H9 (cell line): ENCODE measurements around the gene PHF12. TPM values are rescaled to one million over a fixed set of nuclear protein-coding genes. Genes with fewer than 3 reads are reported as not detected.

Experiments used
- DNase-seq: peaks from one replicate; pipeline ENCODE4 v3.0.0-alpha.2; 2017
- H2AFZ ChIP-seq: one replicate; pipeline ENCODE4 v1.6.1; 2013; ENCODE audit warnings: mild to moderate bottlenecking, low read length, control low read depth, moderate library complexity
- H2AK5ac ChIP-seq: 2 replicates; pipeline ENCODE4 v1.6.1; 2013; ENCODE audit warnings: low read length, control low read depth, mixed read lengths; ENCODE audit not compliant: insufficient read length
- H2BK120ac ChIP-seq: one replicate; pipeline ENCODE4 v1.6.1; 2013; ENCODE audit warnings: low read depth, mild to moderate bottlenecking, low read length, control low read depth, inconsistent platforms; ENCODE audit not compliant: poor library complexity, severe bottlenecking
- H2BK12ac ChIP-seq: 2 replicates; pipeline ENCODE4 v1.6.1; 2013; ENCODE audit warnings: low read length, control low read depth, mixed read lengths, low read depth; ENCODE audit not compliant: insufficient read length
- H2BK15ac ChIP-seq: 2 replicates; pipeline ENCODE4 v1.6.1; 2013; ENCODE audit warnings: low read depth, low read length, control low read depth
- H2BK20ac ChIP-seq: one replicate; pipeline ENCODE4 v1.6.1; 2013; ENCODE audit warnings: low read depth, mild to moderate bottlenecking, low read length, control low read depth, inconsistent platforms; ENCODE audit not compliant: poor library complexity, severe bottlenecking
- H2BK5ac ChIP-seq: 2 replicates; pipeline ENCODE4 v1.6.1; 2013; ENCODE audit warnings: low read length, control low read depth, mixed read lengths; ENCODE audit not compliant: insufficient read length
- H3K14ac ChIP-seq: 2 replicates; pipeline ENCODE4 v1.6.1; 2013; ENCODE audit warnings: low read length, control low read depth; ENCODE audit not compliant: insufficient read depth
- H3K18ac ChIP-seq: 2 replicates; pipeline ENCODE4 v1.6.1; 2013; ENCODE audit warnings: low read depth, mild to moderate bottlenecking, mixed read lengths, low read length, control low read depth; ENCODE audit not compliant: insufficient read length
- H3K23ac ChIP-seq: 2 replicates; pipeline ENCODE4 v1.6.1; 2013; ENCODE audit warnings: low read length, control low read depth, mixed read lengths, low read depth; ENCODE audit not compliant: insufficient read length
- H3K23me2 ChIP-seq: 2 replicates; pipeline ENCODE4 v1.6.1; 2013; ENCODE audit warnings: low read depth, mild to moderate bottlenecking, mixed read lengths, low read length, control low read depth; ENCODE audit not compliant: insufficient read length, poor library complexity, severe bottlenecking
- H3K27ac ChIP-seq: 2 replicates; pipeline ENCODE4 v1.5.1; 2013; ENCODE audit warnings: low read length, control low read depth, mixed read lengths, low read depth; ENCODE audit not compliant: insufficient read length
- H3K27me3 ChIP-seq: 2 replicates; pipeline ENCODE4 v1.6.1; 2013; ENCODE audit warnings: low read length, control low read depth, inconsistent platforms; ENCODE audit not compliant: insufficient read depth
- H3K4ac ChIP-seq: 2 replicates; pipeline ENCODE4 v1.6.1; 2013; ENCODE audit warnings: low read depth, mild to moderate bottlenecking, control low read depth, inconsistent platforms, low read length, moderate library complexity
- H3K4me1 ChIP-seq: 2 replicates; pipeline ENCODE4 v1.6.1; 2013; ENCODE audit warnings: low read length, control low read depth, inconsistent platforms; ENCODE audit not compliant: insufficient read depth
- H3K4me2 ChIP-seq: 2 replicates; pipeline ENCODE4 v1.6.1; 2013; ENCODE audit warnings: low read length, control low read depth, mixed read lengths; ENCODE audit not compliant: insufficient read length, insufficient read depth
- H3K56ac ChIP-seq: 2 replicates; pipeline ENCODE4 v1.6.1; 2013; ENCODE audit warnings: low read depth, mild to moderate bottlenecking, mixed read lengths, low read length, control low read depth; ENCODE audit not compliant: insufficient read length
- H3K79me1 ChIP-seq: 2 replicates; pipeline ENCODE4 v1.6.1; 2013; ENCODE audit warnings: low read depth, mild to moderate bottlenecking, moderate library complexity, low read length, control low read depth, inconsistent platforms; ENCODE audit not compliant: insufficient read depth, poor library complexity, severe bottlenecking
- H3K79me2 ChIP-seq: 2 replicates; pipeline ENCODE4 v1.6.1; 2013; ENCODE audit warnings: low read length, control low read depth, inconsistent platforms; ENCODE audit not compliant: insufficient read depth
- H3K9ac ChIP-seq: 2 replicates; pipeline ENCODE4 v1.6.1; 2013; ENCODE audit warnings: low read length, control low read depth, mixed read lengths; ENCODE audit not compliant: insufficient read length; ENCODE audit errors: extremely low read depth
- H3K9me3 ChIP-seq: one replicate; pipeline ENCODE4 v1.6.1; 2013; ENCODE audit warnings: low read depth, low read length, inconsistent platforms; ENCODE audit not compliant: control insufficient read depth
- H3T11ph ChIP-seq: one replicate; pipeline ENCODE4 v1.6.1; 2013; ENCODE audit warnings: mild to moderate bottlenecking, low read length, control low read depth, inconsistent platforms
- H4K20me1 ChIP-seq: one replicate; pipeline ENCODE4 v1.6.1; 2013; ENCODE audit not compliant: control insufficient read depth, insufficient read length, insufficient read depth
- H4K5ac ChIP-seq: 2 replicates; pipeline ENCODE4 v1.6.1; 2013; ENCODE audit warnings: low read depth, mild to moderate bottlenecking, mixed read lengths, low read length, control low read depth; ENCODE audit not compliant: insufficient read length
- H4K8ac ChIP-seq: replicated peaks from 2 replicates; pipeline ENCODE4 v1.6.1; 2013; ENCODE audit warnings: low read length, control low read depth, mixed read lengths, low read depth; ENCODE audit not compliant: insufficient read length
- H4K91ac ChIP-seq: 2 replicates; pipeline ENCODE4 v1.6.1; 2013; ENCODE audit warnings: low read depth, mild to moderate bottlenecking, moderate library complexity, mixed read lengths, low read length, control low read depth; ENCODE audit not compliant: insufficient read length
- H3K27ac Mint-ChIP-seq, 3 experiments: 2 replicates in 2 of 3; 3 replicates in 1 of 3; pipeline ENCODE4 v1.8.0; 2020 to 2021; ENCODE audit warnings: mixed read lengths in 3 of 3, mild to moderate bottlenecking in 1 of 3, moderate library complexity in 1 of 3
- H3K27me3 Mint-ChIP-seq: 2 replicates; pipeline ENCODE4 v1.8.0; 2021; ENCODE audit warnings: low read depth, mild to moderate bottlenecking, moderate library complexity, mixed read lengths
- H3K36me3 Mint-ChIP-seq, 3 experiments: 2 replicates in 2 of 3; 3 replicates in 1 of 3; pipeline ENCODE4 v1.8.0; 2020 to 2021; ENCODE audit warnings: low read depth in 3 of 3, mixed read lengths in 3 of 3; ENCODE audit not compliant: insufficient read depth in 1 of 3
- H3K4me1 Mint-ChIP-seq, 2 experiments: 2 replicates each; pipeline ENCODE4 v1.8.0; 2020; ENCODE audit warnings: mixed read lengths in 2 of 2
- H3K4me3 Mint-ChIP-seq, 2 experiments: 2 replicates in 1 of 2; 3 replicates in 1 of 2; pipeline ENCODE4 v1.8.0; 2020 to 2021; ENCODE audit warnings: mild to moderate bottlenecking in 2 of 2, mixed read lengths in 2 of 2, moderate library complexity in 1 of 2
- H3K9me3 Mint-ChIP-seq, 2 experiments: 2 replicates in 1 of 2; 3 replicates in 1 of 2; pipeline ENCODE4 v1.8.0; 2020; ENCODE audit warnings: mild to moderate bottlenecking in 2 of 2, mixed read lengths in 2 of 2, moderate library complexity in 1 of 2
- WGBS: extraction: QIAGEN DNeasy Blood & Tissue Kit; methylation state at CpG from one replicate; pipeline ENCODE4 v1.1.7; 2013; ENCODE audit warnings: missing lambda C conversion rate, low lambda C conversion rate, mixed read lengths; ENCODE audit not compliant: insufficient read length; ENCODE audit errors: extremely low coverage; 5-methylcytosine and 5-hydroxymethylcytosine counted together
- total RNA-seq: library from RNA; stranded (reverse); gene quantifications from 2 replicates; pipeline ENCODE4 v1.2.1, GENCODE V29; 2021
- TF ChIP-seq, protein P1 (sequence below): fragments of 200-600 bp; sonication (generic); conservative IDR thresholded peaks from 3 replicates; pipeline ENCODE4 v1.8.0; 2021; ENCODE audit warnings: antibody characterized with exemption, mild to moderate bottlenecking

Gene PHF12
- total RNA-seq, 1 experiment from 2014 or later: 62.1 TPM

GRCh38 chr17:28867276-28867675 lies 84.0 kb downstream of the PHF12 start:
- no peaks in the 10 kb centered on the region for H3K79me1 ChIP-seq
- WGBS: no CpG with 5 or more reads among the region's 7 CpGs
- H3K23ac ChIP-seq: no peak overlapping the region
- H3K79me2 ChIP-seq: no peaks in the 10 kb centered on the region
- no peak overlapping the region for H3T11ph ChIP-seq
- H3K9me3 ChIP-seq: no peaks in the 10 kb centered on the region
- no peak overlapping the region for H4K5ac ChIP-seq
- H3K23me2 ChIP-seq: no peaks in the 10 kb centered on the region
- no peak overlapping the region for H2BK20ac ChIP-seq
- no peak overlapping the region for H3K14ac ChIP-seq
- no peak overlapping the region for H3K9ac ChIP-seq
- no peak overlapping the region for H2BK120ac ChIP-seq
- H3K27me3 ChIP-seq: no peaks in the 10 kb centered on the region
- H3K18ac ChIP-seq: no peak overlapping the region
- H3K4ac ChIP-seq: no peak overlapping the region
- no peak for DNase-seq
- no peak overlapping the region for H2BK15ac ChIP-seq
- no peak overlapping the region for H2AK5ac ChIP-seq
- no peak overlapping the region for H2BK5ac ChIP-seq
- H3K36me3 Mint-ChIP-seq: peaks cover 0 to 3% (median 0%) of the 10 kb centered on the region in 3 experiments; a peak in 1 of 7 replicates
- TF ChIP-seq, protein P1, sequence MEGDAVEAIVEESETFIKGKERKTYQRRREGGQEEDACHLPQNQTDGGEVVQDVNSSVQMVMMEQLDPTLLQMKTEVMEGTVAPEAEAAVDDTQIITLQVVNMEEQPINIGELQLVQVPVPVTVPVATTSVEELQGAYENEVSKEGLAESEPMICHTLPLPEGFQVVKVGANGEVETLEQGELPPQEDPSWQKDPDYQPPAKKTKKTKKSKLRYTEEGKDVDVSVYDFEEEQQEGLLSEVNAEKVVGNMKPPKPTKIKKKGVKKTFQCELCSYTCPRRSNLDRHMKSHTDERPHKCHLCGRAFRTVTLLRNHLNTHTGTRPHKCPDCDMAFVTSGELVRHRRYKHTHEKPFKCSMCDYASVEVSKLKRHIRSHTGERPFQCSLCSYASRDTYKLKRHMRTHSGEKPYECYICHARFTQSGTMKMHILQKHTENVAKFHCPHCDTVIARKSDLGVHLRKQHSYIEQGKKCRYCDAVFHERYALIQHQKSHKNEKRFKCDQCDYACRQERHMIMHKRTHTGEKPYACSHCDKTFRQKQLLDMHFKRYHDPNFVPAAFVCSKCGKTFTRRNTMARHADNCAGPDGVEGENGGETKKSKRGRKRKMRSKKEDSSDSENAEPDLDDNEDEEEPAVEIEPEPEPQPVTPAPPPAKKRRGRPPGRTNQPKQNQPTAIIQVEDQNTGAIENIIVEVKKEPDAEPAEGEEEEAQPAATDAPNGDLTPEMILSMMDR: no peak
- H4K8ac ChIP-seq: no peak overlapping the region
- no peak overlapping the region for H2BK12ac ChIP-seq
- no peak overlapping the region for H2AFZ ChIP-seq
- no peaks in the 10 kb centered on the region for H4K20me1 ChIP-seq
- no peak overlapping the region for H3K27ac ChIP-seq
- H3K4me1 Mint-ChIP-seq: peaks cover 14 to 19% of the 10 kb centered on the region in 2 experiments
- no peak overlapping the region for H3K56ac ChIP-seq
- H3K4me3 Mint-ChIP-seq: no peak overlapping the region
- H3K4me1 ChIP-seq: no peaks in the 10 kb centered on the region; the same call in 1 of the 2 replicates
- no peaks in the 10 kb centered on the region for H3K9me3 Mint-ChIP-seq
- H4K91ac ChIP-seq: no peak overlapping the region
- H3K27me3 Mint-ChIP-seq: peaks cover 12% of the 10 kb centered on the region
- H3K27ac Mint-ChIP-seq: no peak overlapping the region; a peak in 2 of 7 replicates
- H3K4me2 ChIP-seq: no peak overlapping the region
